Renal pelvis (tissue), 4 donors: Measurements from ENCODE around the gene PAWR. TPM values are rescaled to one million over a fixed set of nuclear protein-coding genes. Genes with fewer than 3 reads are reported as not detected.
"Not testable (repeated sequence)": the region's sequence is repeated elsewhere in the genome, so short reads cannot be mapped to it uniquely, and the experiment has no call there.

Source experiments
- DNase-seq: peaks from one replicate; pipeline ENCODE4 v3.0.0-alpha.2; 2013
- polyA plus RNA-seq, 3 donors: library from polyadenylated mRNA; unstranded; fragments of 120-200 nt; gene quantifications; one replicate each; pipeline ENCODE4 v1.2.1, GENCODE V29; 2013; ENCODE audit not compliant: insufficient read length in 3 of 3

PAWR gene
- polyA plus RNA-seq, 3 donors = 50.0 to 127 (median 118) TPM

DNA sequence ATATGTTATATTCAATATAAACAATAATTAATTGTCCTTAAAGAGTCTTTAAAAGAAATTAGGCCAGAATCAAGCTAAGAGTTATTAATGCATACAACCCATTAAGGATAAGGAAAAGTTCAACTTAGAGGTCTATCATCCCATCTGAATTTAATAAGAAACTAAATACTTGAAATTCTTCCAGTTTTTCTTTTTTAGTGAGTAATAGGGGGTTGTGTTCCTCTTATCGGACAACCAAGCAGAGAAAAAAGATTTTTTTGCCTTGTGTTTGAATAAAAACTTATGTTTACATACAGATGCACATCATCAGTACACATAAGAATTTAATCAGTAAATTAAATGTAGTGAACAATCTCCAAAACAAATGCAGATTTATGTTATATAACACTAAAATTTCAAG lies 32.5 kb downstream of the PAWR start:
- DNase-seq = peak; percentile 35

DNA sequence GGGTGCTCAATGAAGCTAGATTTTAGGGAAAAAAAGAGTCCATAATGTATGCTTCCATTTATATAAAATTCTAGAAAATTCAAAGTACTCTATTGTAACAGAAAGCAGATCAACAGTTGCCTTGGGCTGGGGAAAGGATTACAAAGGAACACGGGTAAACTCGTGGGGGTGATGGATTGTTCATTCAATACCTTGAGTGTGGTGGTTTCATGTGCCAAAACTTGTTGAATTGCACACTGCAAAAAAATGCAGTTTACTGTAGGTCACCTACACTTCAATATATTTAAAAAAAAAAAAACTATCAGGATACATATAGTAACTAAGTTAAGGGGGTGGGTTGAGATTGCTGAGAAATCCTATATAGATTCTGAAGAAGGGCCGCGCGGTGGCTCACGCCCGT lies 33.6 kb downstream of the PAWR start:
- no peak for DNase-seq

DNA sequence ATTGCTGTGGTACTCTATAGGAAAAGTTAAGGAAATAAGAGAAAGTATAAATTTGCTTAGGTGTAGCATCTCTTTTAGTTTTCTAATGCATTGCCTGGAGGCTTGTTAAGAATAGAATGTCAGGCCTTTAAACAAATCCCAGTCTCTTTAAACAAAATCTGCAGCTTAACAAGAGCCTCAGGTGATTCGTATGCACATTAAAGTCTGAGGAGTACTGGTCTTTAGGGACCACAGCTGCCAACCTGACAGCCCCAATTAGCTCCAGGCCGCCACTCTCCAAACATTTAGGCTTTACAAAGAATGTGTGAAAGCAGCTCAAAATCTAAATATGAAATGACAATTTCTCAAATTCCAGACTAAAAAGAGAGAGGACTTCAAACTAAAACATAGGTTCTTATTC lies 35.7 kb downstream of the PAWR start:
- DNase-seq = no peak

DNA sequence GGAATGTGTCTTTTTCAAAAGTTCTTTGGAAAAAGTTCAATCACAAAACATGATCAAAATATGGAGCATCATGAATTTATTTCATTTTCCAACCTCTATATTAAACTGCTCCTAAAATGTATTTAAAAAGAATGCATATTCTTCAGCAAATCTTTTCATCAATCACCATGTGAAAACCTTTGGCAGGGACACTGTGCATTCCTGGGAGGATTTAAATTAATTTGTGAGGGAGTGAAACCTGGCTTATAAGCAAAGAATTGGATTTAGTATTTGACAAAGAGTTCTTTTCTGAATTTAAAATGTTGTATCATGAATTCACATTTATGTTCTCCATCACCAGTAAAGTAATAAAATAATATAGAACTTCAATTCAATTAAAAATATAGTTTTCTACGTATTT lies 38.2 kb downstream of the PAWR start:
- no peak for DNase-seq

DNA sequence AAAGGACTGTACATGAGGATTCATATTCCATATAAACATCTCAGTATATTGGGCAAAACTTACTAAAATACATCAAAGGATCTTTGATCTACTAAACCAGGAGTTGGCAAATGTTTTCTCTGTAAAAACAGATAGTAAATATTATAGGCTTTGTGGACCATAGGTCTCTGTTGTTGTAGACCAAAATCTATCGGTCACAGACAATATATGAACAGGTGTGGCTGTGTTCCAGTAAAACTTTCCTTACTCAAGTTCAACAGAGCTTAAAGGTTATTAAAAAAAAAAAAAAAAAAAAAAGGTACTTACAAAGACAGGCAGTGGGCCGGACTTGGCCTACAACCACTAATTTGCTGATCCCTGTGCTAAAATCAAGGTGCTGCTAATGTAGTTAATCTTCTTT lies 40.3 kb downstream of the PAWR start:
- DNase-seq = no peak

DNA sequence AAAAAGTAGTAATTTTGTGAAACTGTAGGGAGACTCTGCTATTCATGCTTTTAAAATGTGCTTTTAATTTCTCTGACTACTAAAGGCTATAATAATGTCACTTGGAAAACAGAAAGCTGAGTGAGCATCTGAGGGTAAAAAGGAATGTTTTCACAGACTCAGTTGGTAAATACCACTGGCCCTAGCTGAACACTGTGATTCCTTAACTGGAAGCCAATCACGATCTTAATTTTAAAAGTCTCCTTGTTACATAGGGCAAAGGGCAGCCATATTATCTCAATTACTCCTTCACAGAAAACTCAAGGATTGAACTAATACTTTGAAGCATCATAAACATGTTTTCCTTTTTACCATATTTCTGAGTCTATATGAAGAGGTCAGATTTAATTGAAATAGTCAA lies 41.9 kb downstream of the PAWR start:
- DNase-seq = no peak

DNA sequence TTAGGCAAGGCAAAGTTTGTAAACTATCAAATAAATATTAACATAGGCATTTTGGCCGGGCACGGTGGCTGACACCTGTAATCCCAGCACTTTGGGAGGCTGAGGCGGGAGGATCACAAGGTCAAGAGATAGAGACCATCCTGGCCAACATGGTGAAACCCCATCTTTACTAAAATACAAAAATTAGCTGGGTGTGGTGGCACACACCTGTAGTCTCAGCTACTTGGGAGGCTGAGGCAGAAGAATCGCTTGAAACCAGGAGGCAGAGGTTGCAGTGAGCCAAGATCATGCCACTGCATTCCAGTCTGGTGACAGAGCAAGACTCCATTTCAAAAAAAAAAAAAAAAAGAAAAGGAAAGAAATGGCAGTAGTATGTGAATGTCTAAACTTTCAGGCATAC lies 43.9 kb downstream of the PAWR start:
- not testable (repeated sequence) for DNase-seq

DNA sequence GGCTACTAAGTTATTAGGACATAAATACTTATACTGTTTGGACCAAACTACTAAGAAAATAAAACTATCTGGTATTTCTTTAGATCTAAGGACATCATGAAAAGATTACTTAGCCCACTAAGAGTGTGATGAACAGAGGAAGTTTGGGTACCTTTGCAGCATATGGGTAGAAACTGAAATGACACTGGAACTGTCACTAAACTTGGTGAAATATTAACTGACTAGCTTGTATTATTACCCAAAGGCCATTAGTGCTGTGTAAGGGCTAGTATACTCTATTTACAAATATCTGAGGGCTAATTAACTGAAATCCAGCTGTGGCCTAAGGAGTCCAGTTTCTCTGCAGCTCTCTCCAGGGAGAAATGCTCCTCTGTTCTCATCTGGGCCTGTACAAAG lies 45.5 kb downstream of the PAWR start:
- no peak for DNase-seq

DNA sequence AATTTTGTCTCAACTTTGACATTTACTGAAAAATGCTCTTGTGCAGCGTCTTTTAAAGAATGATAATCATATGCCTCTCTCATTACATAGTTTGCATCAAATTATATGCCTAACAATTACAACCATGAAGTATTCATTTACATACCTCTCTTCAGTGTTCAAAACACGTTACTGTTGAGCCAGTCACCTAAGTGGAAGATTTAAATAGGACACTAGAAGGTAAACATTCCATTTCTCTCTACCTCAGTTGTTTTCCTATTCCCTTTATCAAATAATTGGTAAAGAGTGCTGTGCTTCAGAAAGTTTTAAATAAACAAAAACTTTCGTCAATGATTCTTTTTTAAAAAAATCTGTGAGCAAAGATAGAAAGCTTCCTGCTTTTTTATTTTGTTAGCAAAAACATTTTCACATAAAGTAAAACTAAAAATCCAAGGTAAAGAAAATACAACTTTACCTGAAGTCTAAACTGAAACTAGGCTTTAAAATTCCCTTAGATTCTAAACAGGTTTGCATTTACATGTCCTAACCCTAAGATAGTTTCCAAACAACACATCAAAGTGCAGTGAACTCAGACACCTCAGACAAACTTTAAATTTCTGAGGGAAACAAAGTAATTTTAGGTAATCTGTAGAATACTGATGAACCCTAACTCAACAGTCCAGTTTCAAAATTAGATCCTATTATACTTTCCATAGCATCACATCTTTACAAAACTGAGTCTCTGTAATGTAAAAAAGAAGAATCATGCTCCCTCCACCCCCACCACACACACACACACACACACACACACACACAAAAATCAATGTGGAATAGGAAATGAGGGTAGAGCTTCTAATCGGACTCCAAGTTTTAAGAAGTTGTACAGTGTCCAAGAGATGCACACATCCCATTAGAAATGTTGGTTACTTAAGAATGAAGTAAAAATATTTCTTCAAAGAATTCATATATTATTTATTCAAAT lies 46.2 kb downstream of the PAWR start:
- no peak for DNase-seq

DNA sequence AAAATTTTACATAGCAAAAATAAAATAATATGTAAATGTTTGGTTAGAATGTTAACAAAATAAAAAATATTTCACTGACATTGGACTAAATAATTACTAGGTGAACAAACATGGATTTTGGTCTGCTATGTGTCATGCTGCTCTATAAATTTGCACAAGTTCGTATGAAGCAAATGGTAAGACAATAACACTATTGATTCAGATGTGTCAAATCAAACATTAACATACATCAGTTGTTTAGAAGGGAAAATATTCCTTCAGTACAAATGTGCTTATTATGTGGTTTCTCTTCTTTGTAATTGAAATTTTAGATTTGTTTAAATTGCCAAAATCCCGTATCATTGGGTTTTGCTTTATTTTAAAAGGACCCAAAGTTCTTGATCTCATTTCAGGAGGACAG lies 46.9 kb downstream of the PAWR start:
- no peak for DNase-seq

DNA sequence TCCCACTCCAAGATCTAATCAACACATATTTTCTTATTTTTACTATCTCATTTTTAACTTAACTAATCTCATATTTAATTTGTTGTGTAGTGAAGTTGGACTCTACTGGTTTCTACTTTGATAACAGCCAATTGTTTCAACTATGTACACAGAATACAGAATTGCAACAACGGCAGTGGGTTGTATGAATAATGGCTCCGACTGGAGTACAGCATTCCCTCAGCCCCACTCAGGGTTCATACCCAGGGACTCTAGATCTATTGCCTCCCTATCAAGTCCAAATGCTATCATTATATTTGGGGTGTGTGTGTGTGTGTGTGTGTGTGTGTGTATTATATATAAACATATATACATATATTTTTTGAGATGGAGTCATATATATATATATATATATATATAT lies 52.3 kb downstream of the PAWR start:
- DNase-seq = no peak

DNA sequence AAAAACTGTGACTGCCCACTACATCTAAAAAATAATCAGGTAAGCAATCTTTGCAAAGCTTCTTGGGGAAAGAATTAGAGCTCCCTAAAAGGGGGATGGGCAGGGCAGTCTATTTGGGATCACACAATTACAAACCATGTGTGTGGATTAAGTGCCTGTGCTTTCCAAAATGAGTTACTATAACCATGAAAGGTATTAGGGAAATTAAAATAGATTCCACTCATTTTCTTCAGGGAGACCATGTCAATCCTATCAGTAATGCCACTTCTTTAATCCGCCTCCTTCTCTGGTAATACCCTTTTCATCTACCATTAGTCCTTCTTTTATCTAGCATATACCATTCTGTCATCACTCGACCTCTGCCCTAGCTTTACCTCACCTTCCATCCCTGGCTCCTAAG lies 53.7 kb downstream of the PAWR start:
- no peak for DNase-seq

DNA sequence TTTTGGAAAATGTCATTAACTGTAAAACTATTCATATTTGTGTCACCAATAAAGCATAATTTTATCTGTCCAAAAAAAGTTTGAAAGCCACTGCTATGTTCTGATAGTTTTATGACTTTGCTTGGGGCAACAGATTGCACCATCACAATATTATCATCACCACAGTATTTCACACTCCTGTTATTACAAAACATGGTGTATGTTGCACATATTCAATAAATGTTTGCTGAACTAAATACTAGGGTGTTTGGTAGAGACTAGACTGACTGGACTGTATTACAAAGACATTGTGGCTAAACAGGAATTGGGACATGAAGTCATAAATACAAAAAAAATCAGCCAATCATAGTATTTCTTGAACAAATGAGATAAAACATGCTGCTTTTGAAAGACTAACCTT lies 55.1 kb downstream of the PAWR start:
- DNase-seq = no peak

DNA sequence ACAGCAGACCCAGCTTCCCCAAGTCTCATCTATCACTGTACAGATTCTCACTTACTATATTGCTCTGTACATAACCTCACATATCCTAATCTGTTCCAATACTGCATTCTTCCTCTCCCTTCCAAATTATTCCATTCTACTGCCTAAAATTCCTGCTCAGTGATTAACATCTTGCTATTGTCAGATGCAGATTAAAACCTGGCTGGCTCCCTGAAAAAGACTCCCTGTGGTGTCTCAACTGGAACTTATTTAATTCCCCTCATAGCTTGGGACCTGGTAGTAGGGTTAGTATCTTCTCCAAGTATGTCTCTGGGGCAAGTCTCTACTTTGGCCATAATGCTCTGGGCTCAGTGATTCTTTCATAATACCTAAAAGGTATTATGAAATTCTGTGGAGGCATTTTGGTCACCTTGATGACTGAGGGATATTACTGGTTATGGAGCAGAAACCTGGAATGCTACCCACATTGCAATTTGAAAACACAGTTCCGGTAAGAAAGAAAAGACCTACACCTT lies 55.8 kb downstream of the PAWR start:
- no peak for DNase-seq

DNA sequence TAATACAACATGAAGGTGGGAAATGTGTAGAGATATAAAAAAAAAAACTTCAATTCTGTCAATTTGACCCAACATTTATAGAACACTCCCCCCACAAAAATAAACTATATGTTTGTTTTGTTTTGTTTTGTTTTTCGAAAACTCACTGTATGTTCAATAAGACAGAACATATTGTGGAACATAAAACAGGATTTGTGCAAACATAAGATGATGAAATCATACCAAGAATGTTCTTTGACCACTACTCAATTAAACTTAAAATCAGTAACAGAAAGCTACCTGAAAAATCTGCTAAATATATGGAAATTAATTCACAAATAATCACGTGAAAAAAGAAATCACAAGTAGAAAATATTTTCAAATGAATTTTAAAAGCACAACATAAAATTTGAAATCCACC lies 61.2 kb downstream of the PAWR start:
- DNase-seq = no peak

DNA sequence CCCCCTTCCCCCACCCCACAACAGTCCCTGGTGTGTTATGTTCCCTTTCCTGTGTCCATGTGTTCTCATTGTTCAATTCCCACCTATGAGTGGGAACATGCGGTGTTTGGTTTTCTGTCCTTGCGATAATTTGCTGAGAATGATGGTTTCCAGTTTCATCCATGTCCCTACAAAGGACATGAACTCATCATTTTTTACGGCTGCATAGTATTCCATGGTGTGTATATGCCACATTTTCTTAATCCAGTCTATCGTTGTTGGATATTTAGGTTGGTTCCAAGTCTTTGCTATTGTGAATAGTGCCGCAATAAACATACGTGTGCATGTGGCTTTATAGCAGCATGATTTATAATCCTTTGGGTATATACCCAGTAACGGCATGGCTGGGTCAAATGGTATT lies 64.0 kb downstream of the PAWR start:
- DNase-seq = not testable (repeated sequence)

DNA sequence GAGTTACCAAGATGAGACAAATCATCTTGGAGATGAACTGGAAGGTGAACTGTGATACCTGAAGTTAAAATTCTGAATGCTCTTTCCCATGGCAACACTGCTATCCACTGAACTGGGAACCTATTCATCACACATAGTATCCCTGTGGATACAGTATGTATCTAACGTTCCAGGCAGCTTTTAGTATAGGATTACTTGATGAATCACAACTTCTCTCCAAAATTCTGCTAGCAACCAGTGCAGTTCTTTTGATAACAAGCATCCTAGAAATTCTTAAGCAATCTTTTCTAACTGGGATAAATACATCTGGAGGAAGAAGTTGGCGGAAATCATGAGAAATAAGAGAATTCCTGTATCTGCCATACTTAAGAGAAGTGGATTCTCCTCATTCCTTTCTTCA lies 66.4 kb downstream of the PAWR start:
- no peak for DNase-seq

DNA sequence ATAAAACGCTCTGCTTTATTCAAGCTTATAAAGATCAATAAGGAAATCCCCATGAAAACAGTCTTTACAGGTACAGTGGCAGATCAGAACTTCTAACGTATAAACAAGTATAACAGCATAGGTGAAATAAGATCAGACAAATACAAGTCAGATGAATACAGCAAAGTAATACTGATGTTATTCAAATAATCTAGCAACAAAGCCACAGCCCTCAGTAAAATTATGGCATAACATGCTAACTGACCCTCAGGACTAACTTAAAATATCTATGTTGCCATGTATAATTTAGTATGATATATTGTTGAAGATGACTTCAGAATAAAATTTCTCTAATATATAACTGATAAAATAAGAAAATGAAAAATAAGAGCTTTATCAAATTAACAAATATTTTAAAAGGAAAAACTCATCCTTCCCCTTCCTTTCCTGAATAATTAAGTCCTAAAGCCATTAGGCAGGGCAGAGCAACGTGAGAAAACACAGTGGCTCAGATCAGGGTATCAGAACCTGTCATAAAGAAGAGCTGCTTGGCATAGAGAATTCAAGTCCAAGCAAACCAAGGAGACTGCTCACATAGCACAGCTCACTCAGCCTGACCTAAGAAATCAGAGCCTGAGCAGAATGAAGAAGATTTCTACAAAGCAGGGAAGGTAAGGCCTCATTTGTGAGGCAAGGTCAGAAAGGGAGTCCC lies 70.7 kb downstream of the PAWR start:
- DNase-seq = no peak

DNA sequence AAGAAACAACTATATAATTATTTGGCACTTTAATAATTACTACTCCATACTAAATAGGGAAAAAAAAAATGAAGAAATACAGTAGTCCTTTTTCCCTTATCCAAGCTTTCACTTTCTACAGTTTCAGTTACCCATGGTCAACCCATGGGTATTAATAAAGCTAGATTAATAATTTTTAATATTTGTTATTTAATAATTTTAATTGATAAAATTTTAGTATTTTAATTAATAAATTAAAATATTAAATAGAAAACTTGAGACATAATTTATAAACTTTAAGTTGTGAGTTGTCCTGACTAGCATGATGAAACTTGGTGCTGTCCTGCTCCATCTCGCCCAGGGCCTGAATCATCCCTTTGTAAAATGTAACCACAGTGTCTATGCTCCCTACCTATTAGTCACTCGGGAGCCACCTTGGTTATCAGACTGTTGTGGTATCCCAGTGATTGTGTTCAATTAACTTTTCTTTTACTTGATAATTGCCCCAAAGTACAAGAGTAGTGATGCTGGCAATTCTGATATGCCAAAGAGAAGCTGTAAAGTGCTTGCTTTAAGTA lies 71.8 kb downstream of the PAWR start:
- DNase-seq = no peak

DNA sequence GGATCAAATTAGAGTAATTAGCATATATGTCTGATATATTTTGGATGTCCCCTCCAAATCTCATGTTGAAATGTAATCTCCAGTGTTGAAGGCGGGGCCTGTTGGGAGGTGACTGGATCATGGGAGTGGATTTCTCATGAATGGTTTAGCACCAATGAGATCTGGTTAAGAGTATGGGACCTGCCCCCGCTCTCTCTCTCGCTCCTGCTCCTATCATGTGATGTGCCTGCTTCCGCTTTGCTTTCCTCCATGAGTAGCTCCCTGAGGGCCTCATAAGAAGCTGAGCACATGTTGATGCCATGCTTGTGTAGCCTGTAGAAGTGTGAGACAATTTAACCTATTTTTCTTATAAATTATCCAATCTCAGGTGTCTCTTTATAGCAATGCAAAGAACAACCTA lies 73.1 kb downstream of the PAWR start:
- DNase-seq = no peak

DNA sequence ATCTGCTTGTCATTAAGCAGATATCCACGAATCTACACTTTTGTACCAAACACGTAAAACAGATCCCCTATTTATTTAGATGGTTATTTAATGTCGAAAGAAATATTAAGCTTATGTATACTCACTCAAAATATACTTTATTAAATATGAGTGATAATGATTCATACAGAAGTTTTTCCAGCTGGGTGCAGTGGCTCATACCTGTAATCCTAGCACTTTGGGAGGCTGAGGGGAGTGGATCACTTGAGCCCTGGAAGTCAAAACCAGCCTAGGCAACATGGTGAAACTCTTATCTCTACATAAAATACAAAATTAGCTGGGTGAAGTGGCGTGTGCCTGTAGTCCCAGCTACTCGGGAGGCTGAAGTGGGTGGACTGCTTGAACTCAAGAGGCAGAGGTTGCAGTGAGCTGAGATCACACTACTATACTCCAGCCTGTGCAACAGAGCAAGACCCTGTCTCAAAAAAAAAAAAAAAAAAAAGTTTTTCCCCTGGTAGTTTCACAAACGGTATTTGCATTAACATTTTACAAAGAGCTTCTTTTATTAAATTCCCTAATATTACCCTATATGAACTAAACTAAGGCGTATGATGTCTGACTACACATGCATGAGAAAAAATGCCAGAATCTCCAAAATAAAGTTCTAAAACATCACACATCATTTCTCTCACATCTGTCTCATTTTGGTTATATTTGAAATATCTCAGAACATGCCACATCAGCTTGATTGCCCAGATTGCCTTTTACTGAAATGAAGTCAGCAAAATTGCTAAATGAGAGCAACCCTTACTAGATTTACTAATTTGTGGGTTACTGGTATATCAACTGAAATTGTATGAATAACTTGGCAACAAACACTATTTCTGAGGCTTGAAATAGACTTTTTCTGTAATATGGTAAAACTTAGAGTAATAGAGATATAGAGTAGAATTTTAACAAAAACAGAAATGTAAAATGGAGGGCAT lies 74.9 kb downstream of the PAWR start:
- DNase-seq = no peak

DNA sequence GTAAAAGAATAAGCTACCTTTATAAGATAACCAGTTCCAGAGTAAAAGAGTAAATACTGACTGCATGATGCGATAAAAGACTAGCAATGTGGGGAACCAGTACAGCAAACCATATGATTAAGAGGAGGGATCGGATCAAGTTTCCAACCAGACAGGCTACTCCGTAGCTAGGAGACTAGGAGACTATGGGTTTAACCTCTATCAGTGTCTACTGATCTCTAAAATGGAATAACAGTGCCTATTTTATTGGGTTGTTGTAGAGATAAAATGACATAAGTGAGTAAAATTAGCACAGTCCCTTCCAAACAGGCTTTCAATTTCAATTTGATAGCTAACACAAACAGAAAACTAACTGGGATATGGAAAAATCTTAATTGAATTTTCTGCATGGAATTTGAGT lies 76.0 kb downstream of the PAWR start:
- no peak for DNase-seq
